Smooth muscle cell (in vitro differentiated cells): Measurements from ENCODE around the gene VGF. TPM values are rescaled to one million over a fixed set of nuclear protein-coding genes. Genes with fewer than 3 reads are reported as not detected.
A peak's percentile ranks its signal among the peaks of the same experiment; 100 is the strongest.
"Not testable (repeated sequence)": the region's sequence is repeated elsewhere in the genome, so short reads cannot be mapped to it uniquely, and the experiment has no call there.

Experiments used
- DNase-seq: peaks from one replicate; lab custom pipeline; 2025; ENCODE audit not compliant: unreplicated experiment; lab: John Stamatoyannopoulos, UW
- H2AFZ ChIP-seq: fragments of 200-600 bp; sonication (generic); 2 replicates; pipeline ENCODE4 v1.6.0; 2016; ENCODE audit warnings: antibody characterized with exemption, low read depth, mild to moderate bottlenecking
- H3F3A ChIP-seq: fragments of 200-600 bp; sonication (generic); 2 replicates; pipeline ENCODE4 v1.6.0; 2017; ENCODE audit warnings: antibody characterized with exemption, low read depth
- H3K27ac ChIP-seq: fragments of 200-600 bp; sonication (generic); 2 replicates; pipeline ENCODE4 v1.5.1; 2016; ENCODE audit warnings: low read depth, mild to moderate bottlenecking
- H3K27me3 ChIP-seq: fragments of 200-600 bp; sonication (generic); 2 replicates; pipeline ENCODE4 v1.6.1; 2016; ENCODE audit warnings: low read depth, mild to moderate bottlenecking
- H3K36me3 ChIP-seq: fragments of 200-600 bp; sonication (generic); 2 replicates; pipeline ENCODE4 v1.5.1; 2016; ENCODE audit warnings: low read depth
- H3K4me1 ChIP-seq: fragments of 200-600 bp; sonication (generic); 2 replicates; pipeline ENCODE4 v1.5.1; 2016; ENCODE audit warnings: low read depth
- H3K4me2 ChIP-seq: fragments of 200-600 bp; sonication (generic); 2 replicates; pipeline ENCODE4 v1.6.0; 2016; ENCODE audit warnings: mild to moderate bottlenecking
- H3K4me3 ChIP-seq: fragments of 200-600 bp; sonication (generic); 2 replicates; pipeline ENCODE4 v1.5.1; 2016; ENCODE audit warnings: mild to moderate bottlenecking
- H3K79me2 ChIP-seq: fragments of 200-600 bp; sonication (generic); 2 replicates; pipeline ENCODE4 v1.6.0; 2016; ENCODE audit warnings: low read depth, mild to moderate bottlenecking
- H3K9ac ChIP-seq: fragments of 200-600 bp; sonication (generic); 2 replicates; pipeline ENCODE4 v1.6.0; 2016; ENCODE audit warnings: low read depth
- H3K9me3 ChIP-seq: fragments of 200-600 bp; sonication (generic); replicated peaks from 2 replicates; pipeline ENCODE4 v1.5.1; 2016; ENCODE audit warnings: low read depth
- H4K20me1 ChIP-seq: fragments of 200-600 bp; sonication (generic); 2 replicates; pipeline ENCODE4 v1.6.0; 2016; ENCODE audit warnings: low read depth
- WGBS: methylation state at CpG from one replicate; pipeline ENCODE4 v1.1.7; 2016; ENCODE audit warnings: low lambda C conversion rate; 5-methylcytosine and 5-hydroxymethylcytosine counted together
- microRNA-seq: library from miRNA; unstranded; fragments of <30 nt; microRNA quantifications from one replicate; pipeline ENCODE4, GENCODE V29; 2016; ENCODE audit warnings: borderline number of aligned reads
- polyA plus RNA-seq: library from polyadenylated mRNA; unstranded; fragments of >200 nt; fragmentation: Nextera tagmentation; extraction: Ambion mirVana; gene quantifications from 2 replicates; pipeline ENCODE4 v1.2.1, GENCODE V29; 2016
- small RNA-seq: library from RNA; depleted of rRNA; stranded (forward); fragments of <200 nt; gene quantifications from one replicate; pipeline ENCODE3, GENCODE V24; 2014
- total RNA-seq: library from RNA; depleted of rRNA; stranded (reverse); fragments of >200 nt; gene quantifications from 2 replicates; pipeline ENCODE4 v1.2.3, GENCODE V29; 2014
- TF ChIP-seq, protein P1 (sequence below): fragments of 200-600 bp; sonication (generic); IDR thresholded peaks from 2 replicates; pipeline ENCODE4 v1.5.1; 2017; ENCODE audit warnings: borderline replicate concordance, mild to moderate bottlenecking, antibody characterized with exemption; ENCODE audit not compliant: insufficient read depth, poor library complexity, severe bottlenecking

VGF gene
- total and polyA plus RNA-seq, 2 experiments from 2014 or later, result 0.25 to 0.85 TPM

DNA sequence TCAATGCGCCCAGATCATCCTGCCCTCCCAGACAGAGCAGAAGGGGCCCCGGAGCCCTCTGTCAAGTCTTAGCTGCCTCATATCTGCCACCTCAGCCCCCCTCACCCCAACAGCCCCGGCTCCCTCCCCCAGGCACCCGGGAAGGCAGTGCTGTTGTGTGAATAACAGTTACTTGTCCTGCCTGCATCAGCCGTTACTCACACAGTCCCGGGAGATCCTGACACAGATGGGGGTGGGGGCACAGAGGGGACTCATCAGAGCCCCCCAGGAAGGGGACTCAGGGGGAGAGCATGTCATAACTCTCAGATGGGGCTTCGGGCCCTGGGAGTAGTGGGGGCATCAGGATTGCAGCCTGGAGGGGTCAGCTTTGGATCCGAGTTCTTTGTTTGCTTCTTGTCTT is 50.9 kb downstream of the VGF start:
- no peaks in the 10 kb centered on the region for H3K36me3 ChIP-seq
- H3F3A ChIP-seq, result peaks cover 13% of the 10 kb centered on the region
- H3K4me1 ChIP-seq, result peaks cover 5% of the 10 kb centered on the region
- no peaks in the 10 kb centered on the region for H3K27me3 ChIP-seq
- WGBS, result 48% methylated on average over 8 of the region's 8 CpGs
- peak overlapping the region; percentile 48 for H3K27ac ChIP-seq
- H3K4me2 ChIP-seq, result no peak overlapping the region
- no peaks in the 10 kb centered on the region for H3K9me3 ChIP-seq
- H2AFZ ChIP-seq, result no peak overlapping the region
- H3K4me3 ChIP-seq, result no peak overlapping the region
- no peaks in the 10 kb centered on the region for H4K20me1 ChIP-seq
- H3K79me2 ChIP-seq, result no peaks in the 10 kb centered on the region
- TF ChIP-seq, protein P1, sequence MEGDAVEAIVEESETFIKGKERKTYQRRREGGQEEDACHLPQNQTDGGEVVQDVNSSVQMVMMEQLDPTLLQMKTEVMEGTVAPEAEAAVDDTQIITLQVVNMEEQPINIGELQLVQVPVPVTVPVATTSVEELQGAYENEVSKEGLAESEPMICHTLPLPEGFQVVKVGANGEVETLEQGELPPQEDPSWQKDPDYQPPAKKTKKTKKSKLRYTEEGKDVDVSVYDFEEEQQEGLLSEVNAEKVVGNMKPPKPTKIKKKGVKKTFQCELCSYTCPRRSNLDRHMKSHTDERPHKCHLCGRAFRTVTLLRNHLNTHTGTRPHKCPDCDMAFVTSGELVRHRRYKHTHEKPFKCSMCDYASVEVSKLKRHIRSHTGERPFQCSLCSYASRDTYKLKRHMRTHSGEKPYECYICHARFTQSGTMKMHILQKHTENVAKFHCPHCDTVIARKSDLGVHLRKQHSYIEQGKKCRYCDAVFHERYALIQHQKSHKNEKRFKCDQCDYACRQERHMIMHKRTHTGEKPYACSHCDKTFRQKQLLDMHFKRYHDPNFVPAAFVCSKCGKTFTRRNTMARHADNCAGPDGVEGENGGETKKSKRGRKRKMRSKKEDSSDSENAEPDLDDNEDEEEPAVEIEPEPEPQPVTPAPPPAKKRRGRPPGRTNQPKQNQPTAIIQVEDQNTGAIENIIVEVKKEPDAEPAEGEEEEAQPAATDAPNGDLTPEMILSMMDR, result no peak
- no peak overlapping the region for H3K9ac ChIP-seq
- DNase-seq, result no peak

DNA sequence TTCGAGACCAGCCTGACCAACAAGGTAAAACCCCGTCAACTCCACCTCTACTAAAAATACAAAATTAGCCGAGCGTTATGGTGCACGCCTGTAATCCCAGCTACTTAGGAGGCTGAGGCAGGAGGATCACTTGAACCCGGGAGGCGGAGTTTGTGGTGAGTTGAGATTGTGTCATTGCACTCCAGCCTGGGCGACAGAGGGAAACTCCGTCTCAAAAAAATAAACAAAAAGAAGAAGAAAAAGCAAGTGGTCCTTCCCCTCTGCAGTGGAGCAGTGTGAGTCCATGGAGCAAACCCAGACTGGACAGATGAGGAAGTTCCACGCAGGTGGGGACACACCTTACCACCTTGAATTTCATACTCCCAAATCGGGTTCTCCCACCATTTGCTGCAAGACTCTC is 51.5 kb downstream of the VGF start:
- no peak overlapping the region for H3K9ac ChIP-seq
- no peak overlapping the region for H3K4me2 ChIP-seq
- TF ChIP-seq, protein P1, result no peak
- no peaks in the 10 kb centered on the region for H3K27me3 ChIP-seq
- DNase-seq, result no peak
- peaks cover 6% of the 10 kb centered on the region for H3F3A ChIP-seq
- H3K36me3 ChIP-seq, result no peaks in the 10 kb centered on the region
- H2AFZ ChIP-seq, result no peak overlapping the region
- H3K27ac ChIP-seq, result no peak overlapping the region
- H3K9me3 ChIP-seq, result no peaks in the 10 kb centered on the region
- no peak overlapping the region for H3K4me3 ChIP-seq
- H3K4me1 ChIP-seq, result peaks cover 5% of the 10 kb centered on the region
- 80% methylated on average over 11 of the region's 11 CpGs for WGBS
- no peaks in the 10 kb centered on the region for H4K20me1 ChIP-seq
- H3K79me2 ChIP-seq, result no peaks in the 10 kb centered on the region

DNA sequence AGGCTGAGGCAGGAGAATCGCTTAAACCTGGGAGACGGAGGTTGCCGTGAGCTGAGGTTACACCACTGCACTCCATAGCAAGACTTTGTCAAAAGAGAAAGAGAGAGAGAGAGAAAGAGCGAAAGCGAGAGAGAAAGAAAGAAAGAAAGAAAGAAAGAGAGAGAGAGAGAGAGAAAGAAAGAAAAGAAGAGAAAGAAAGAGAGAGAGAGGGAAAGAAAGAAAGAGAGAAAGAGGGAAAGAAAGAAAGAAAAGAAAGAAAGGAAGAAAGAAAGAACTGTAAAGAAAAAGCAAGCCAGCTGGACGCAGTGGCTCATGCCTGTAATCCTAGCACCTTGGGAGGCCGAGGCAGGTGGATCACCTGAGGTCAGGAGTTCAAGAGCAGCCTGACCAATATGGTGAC is 52.2 kb downstream of the VGF start:
- WGBS, result 96% methylated on average over 7 of the region's 7 CpGs

More for the DNA sequence above, 52.2 kb downstream of the VGF start:
- H3K9me3 ChIP-seq, H3K79me2 ChIP-seq, H4K20me1 ChIP-seq, H3K4me1 ChIP-seq, H3K4me2 ChIP-seq, DNase-seq, H2AFZ ChIP-seq, H3K9ac ChIP-seq, H3F3A ChIP-seq, H3K27ac ChIP-seq, H3K36me3 ChIP-seq, H3K4me3 ChIP-seq, H3K27me3 ChIP-seq: not testable (repeated sequence)

Small RNA genes within 50 kb of the gene (microRNA-seq; reads per million reads assigned to microRNA genes)
- not detected for gene MIR4653

Small RNA genes within 50 kb of the gene (small RNA-seq; reads per million reads assigned to genes)
- 0.11 reads per million for gene MIR4653

Other genes starting within 250 kb of the VGF start
- not detected in 2 replicates for gene MUC3A, start 216.0 kb downstream of the VGF start, total RNA-seq
- not detected in 2 replicates for gene MUC3A, start 216.0 kb downstream of the VGF start, polyA plus RNA-seq
- 7.6 and 13.5 TPM in 2 replicates for gene MUC12, start 196.0 kb downstream of the VGF start, total RNA-seq
- gene MUC12, start 196.0 kb downstream of the VGF start, polyA plus RNA-seq, result 17.1 and 18.0 TPM in 2 replicates
- 0.13 TPM in 1 of 2 replicates, not detected in the other for gene MUC17, start 145.5 kb downstream of the VGF start, total RNA-seq
- gene MUC17, start 145.5 kb downstream of the VGF start, polyA plus RNA-seq, result 0.06 TPM in 1 of 2 replicates, not detected in the other
- gene TRIM56, start 80.1 kb downstream of the VGF start, total RNA-seq, result 2.5 and 5.4 TPM in 2 replicates
- gene TRIM56, start 80.1 kb downstream of the VGF start, polyA plus RNA-seq, result 11.0 and 11.2 TPM in 2 replicates
- 387 and 435 TPM in 2 replicates for gene SERPINE1, start 38.5 kb downstream of the VGF start, total RNA-seq
- gene SERPINE1, start 38.5 kb downstream of the VGF start, polyA plus RNA-seq, result 460 and 495 TPM in 2 replicates
- gene AP1S1, start 11.1 kb downstream of the VGF start, total RNA-seq, result 104 and 105 TPM in 2 replicates
- 44.0 and 51.2 TPM in 2 replicates for gene AP1S1, start 11.1 kb downstream of the VGF start, polyA plus RNA-seq
- not detected in 2 replicates for gene NAT16, start 14.7 kb upstream of the VGF start, total RNA-seq
- gene NAT16, start 14.7 kb upstream of the VGF start, polyA plus RNA-seq, result not detected in 2 replicates
- not detected in 2 replicates for gene MOGAT3, start 35.5 kb upstream of the VGF start, total RNA-seq
- 0.38 TPM in 1 of 2 replicates, not detected in the other for gene MOGAT3, start 35.5 kb upstream of the VGF start, polyA plus RNA-seq
- 58.4 and 63.5 TPM in 2 replicates for gene PLOD3, start 52.0 kb upstream of the VGF start, total RNA-seq
- 150 and 168 TPM in 2 replicates for gene PLOD3, start 52.0 kb upstream of the VGF start, polyA plus RNA-seq
- 100 and 102 TPM in 2 replicates for gene ZNHIT1, start 52.6 kb upstream of the VGF start, total RNA-seq
- gene ZNHIT1, start 52.6 kb upstream of the VGF start, polyA plus RNA-seq, result 116 and 123 TPM in 2 replicates
- 4.0 and 12.2 TPM in 2 replicates for gene CLDN15, start 72.2 kb upstream of the VGF start, total RNA-seq
- gene CLDN15, start 72.2 kb upstream of the VGF start, polyA plus RNA-seq, result 3.0 and 8.7 TPM in 2 replicates
- gene FIS1, start 79.5 kb upstream of the VGF start, total RNA-seq, result 97.7 and 98.4 TPM in 2 replicates
- gene FIS1, start 79.5 kb upstream of the VGF start, polyA plus RNA-seq, result 174 and 200 TPM in 2 replicates
- 36.8 and 52.7 TPM in 2 replicates for gene IFT22, start 156.2 kb upstream of the VGF start, total RNA-seq
- gene IFT22, start 156.2 kb upstream of the VGF start, polyA plus RNA-seq, result 46.2 and 51.9 TPM in 2 replicates
- 4.9 and 6.1 TPM in 2 replicates for gene COL26A1, start 197.3 kb upstream of the VGF start, total RNA-seq
- gene COL26A1, start 197.3 kb upstream of the VGF start, polyA plus RNA-seq, result 7.4 and 13.2 TPM in 2 replicates